ENCODE results near the gene SLC13A3.

DNA sequence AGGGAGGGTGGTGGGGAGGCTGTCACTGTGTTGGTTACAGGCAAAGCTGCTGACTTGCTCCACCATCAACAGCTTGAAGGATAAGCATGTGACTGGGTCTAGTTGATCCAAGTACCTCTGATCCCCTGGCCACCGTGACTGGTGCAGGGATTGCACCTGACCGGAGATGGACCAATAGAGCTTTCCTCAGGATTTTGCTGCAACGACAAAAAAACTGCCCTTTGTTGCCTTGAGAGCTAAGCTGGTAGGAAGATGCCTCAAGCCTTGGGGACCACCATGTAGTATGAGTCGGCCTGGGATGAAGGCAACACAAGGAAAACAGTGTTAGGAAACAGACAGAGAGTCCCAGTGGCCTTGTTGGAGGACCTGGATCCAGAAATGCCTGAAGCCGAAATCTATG is 102.6 kb downstream of the SLC13A3 start:
- TF ChIP-seq, protein P1, sequence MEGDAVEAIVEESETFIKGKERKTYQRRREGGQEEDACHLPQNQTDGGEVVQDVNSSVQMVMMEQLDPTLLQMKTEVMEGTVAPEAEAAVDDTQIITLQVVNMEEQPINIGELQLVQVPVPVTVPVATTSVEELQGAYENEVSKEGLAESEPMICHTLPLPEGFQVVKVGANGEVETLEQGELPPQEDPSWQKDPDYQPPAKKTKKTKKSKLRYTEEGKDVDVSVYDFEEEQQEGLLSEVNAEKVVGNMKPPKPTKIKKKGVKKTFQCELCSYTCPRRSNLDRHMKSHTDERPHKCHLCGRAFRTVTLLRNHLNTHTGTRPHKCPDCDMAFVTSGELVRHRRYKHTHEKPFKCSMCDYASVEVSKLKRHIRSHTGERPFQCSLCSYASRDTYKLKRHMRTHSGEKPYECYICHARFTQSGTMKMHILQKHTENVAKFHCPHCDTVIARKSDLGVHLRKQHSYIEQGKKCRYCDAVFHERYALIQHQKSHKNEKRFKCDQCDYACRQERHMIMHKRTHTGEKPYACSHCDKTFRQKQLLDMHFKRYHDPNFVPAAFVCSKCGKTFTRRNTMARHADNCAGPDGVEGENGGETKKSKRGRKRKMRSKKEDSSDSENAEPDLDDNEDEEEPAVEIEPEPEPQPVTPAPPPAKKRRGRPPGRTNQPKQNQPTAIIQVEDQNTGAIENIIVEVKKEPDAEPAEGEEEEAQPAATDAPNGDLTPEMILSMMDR (IDR thresholded peaks at IDR 0.05; ENCODE audit: insufficient read depth, low read depth, low read length) = no peak
- TF ChIP-seq EZH2 (IDR thresholded peaks at IDR 0.05; ENCODE audit: insufficient read depth, low read length) = no peak

All from astrocyte (in vitro differentiated cells and primary cell).